Measurements from ENCODE around the gene BRAT1.

GRCh38 chr7:2488681-2489080 is 66.6 kb downstream of the BRAT1 start:
- TF ChIP-seq, protein P1, sequence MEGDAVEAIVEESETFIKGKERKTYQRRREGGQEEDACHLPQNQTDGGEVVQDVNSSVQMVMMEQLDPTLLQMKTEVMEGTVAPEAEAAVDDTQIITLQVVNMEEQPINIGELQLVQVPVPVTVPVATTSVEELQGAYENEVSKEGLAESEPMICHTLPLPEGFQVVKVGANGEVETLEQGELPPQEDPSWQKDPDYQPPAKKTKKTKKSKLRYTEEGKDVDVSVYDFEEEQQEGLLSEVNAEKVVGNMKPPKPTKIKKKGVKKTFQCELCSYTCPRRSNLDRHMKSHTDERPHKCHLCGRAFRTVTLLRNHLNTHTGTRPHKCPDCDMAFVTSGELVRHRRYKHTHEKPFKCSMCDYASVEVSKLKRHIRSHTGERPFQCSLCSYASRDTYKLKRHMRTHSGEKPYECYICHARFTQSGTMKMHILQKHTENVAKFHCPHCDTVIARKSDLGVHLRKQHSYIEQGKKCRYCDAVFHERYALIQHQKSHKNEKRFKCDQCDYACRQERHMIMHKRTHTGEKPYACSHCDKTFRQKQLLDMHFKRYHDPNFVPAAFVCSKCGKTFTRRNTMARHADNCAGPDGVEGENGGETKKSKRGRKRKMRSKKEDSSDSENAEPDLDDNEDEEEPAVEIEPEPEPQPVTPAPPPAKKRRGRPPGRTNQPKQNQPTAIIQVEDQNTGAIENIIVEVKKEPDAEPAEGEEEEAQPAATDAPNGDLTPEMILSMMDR (conservative IDR thresholded peaks at IDR 0.05; ENCODE audit: low read depth in 2 of 2): no peak
- no peak for TF ChIP-seq REST (IDR thresholded peaks at IDR 0.05; ENCODE audit: unreplicated experiment)
- TF ChIP-seq EZH2 (IDR thresholded peaks at IDR 0.05; ENCODE audit: low read depth, unreplicated experiment): no peak
- TF ChIP-seq EZH2phosphoT487 (IDR thresholded peaks at IDR 0.05; ENCODE audit: unreplicated experiment): no peak
